ENCODE data around the gene IL24. TPM values are rescaled to one million over a fixed set of nuclear protein-coding genes. Genes with fewer than 3 reads are reported as not detected.

Gene IL24
- polyA plus RNA-seq, 2 of the 4 experiments (the other 2 are of a cell fraction): 0.04 TPM; not detected in 1

GRCh38 chr1:206864939-206865671 is 32.1 kb upstream of the IL24 start, which contains the start of gene IL20:
TSS of gene IL20 (plus strand) at chr1:206865623. CDS start at chr1:206865853, 230 bp downstream.
- H3K4me1 ChIP-seq: peaks cover 7% of the 10 kb centered on the region; the same call in 1 of the 3 replicates
- ATAC-seq (peak in 1 of 2 experiments; percentile 88; a peak in 3 of 6 replicates), DNase-seq (ENCODE audit: low read depth in 1 of 2, low spot score in 1 of 2) (peak; percentile 40 to 76), FAIRE-seq (peak; percentile 46)
- CTCF ChIA-PET: interaction anchor here (0.7 to 3.5 kb wide), 15 partner anchors 9 to 635 kb away, joined by 3 to 17 read pairs (median 3); no protein-coding TSS in a partner anchor
- no peaks in the 10 kb centered on the region for H3K9me3 ChIP-seq
- 51% methylated on average over 19 of the region's 19 CpGs for WGBS (ENCODE audit: missing lambda C conversion rate)
- H3K4me3 ChIP-seq: no peak within 1 kb of the TSS
- no peak within 1 kb of the TSS for H3K27ac ChIP-seq
- POLR2A ChIA-PET: no interaction called here
- peak within 1 kb of the TSS; percentile 10; the same call in 1 of the 3 replicates for H3K4me2 ChIP-seq
- TF ChIP-seq CTCF (IDR thresholded peaks at IDR 0.05) (peak; percentile 69), POLR2A (IDR thresholded peaks at IDR 0.05; ENCODE audit: low read length) (no peak), ELK1 (IDR thresholded peaks at IDR 0.05; ENCODE audit: low read depth, low read length) (no peak), RAD21 (conservative IDR thresholded peaks at IDR 0.05 in 1 of 2, IDR thresholded peaks at IDR 0.05 in 1 of 2) (peak; percentile 58 to 61), CHD2 (IDR thresholded peaks at IDR 0.05; ENCODE audit: low read length, partially characterized antibody) (no peak), FOXS1 (CRISPR knock-in tag; IDR thresholded peaks at IDR 0.05) (no peak), USF2 (IDR thresholded peaks at IDR 0.05) (no peak), MAX (IDR thresholded peaks at IDR 0.05) (no peak), CEBPB (IDR thresholded peaks at IDR 0.05) (no peak), RNF2 (IDR thresholded peaks at IDR 0.05; ENCODE audit: borderline replicate concordance, low read depth) (no peak), EP300 (IDR thresholded peaks at IDR 0.05) (no peak), CHD4 (IDR thresholded peaks at IDR 0.05; ENCODE audit: borderline replicate concordance) (no peak), PHF8 (IDR thresholded peaks at IDR 0.05; ENCODE audit: borderline replicate concordance, low read depth) (no peak), ESRRA (IDR thresholded peaks at IDR 0.05; ENCODE audit: borderline replicate concordance, low read length) (no peak), FOSL2 (IDR thresholded peaks at IDR 0.05) (no peak), FOSL2 (CRISPR knock-in tag; IDR thresholded peaks at IDR 0.05) (no peak), SMC3 (IDR thresholded peaks at IDR 0.05) (peak; percentile 66), HOXA7 (CRISPR knock-in tag; IDR thresholded peaks at IDR 0.05) (no peak), NFE2L2 (conservative IDR thresholded peaks at IDR 0.05; ENCODE audit: low read length) (no peak), HMGXB4 (CRISPR knock-in tag; IDR thresholded peaks at IDR 0.05; ENCODE audit: borderline replicate concordance) (no peak), NR3C1 (IDR thresholded peaks at IDR 0.05) (no peak), CBX2 (IDR thresholded peaks at IDR 0.05; ENCODE audit: borderline replicate concordance, low read depth) (no peak), TP53 (CRISPR knock-in tag; IDR thresholded peaks at IDR 0.05) (no peak), ZNF302 (CRISPR knock-in tag; IDR thresholded peaks at IDR 0.05) (no peak), NPAS2 (CRISPR knock-in tag; IDR thresholded peaks at IDR 0.05; ENCODE audit: borderline replicate concordance) (no peak), KDM1A (IDR thresholded peaks at IDR 0.05; ENCODE audit: low read depth) (no peak)
